ENCODE results near the gene CERS4. TPM values are rescaled to one million over a fixed set of nuclear protein-coding genes. Genes with fewer than 3 reads are reported as not detected.

CERS4 gene
- total RNA-seq, 1 experiment from 2014 or later: 11.6 TPM

DNA sequence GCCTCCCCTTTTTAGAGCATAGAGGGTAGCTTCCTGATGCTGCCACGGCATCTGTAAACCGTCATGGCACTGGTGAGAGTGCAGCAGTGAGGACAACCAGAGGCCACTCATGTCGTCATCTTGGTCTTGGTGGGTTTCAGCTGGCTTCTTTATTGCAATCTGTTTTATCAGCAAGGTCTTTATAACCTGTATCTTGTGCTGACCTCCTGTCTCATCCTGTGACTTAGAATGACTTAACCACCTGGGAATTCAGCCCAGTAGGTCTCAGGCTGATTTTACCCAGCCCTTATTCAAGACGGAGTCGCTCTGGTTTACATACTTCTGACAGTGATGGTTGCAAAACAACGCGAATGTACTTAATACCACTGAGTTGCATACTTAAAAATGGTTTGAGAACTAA, 45.4 kb upstream of the CERS4 start:
- BruUV-seq (replicated peaks): no TSS peak
- CTCF ChIA-PET: no interaction called here

DNA sequence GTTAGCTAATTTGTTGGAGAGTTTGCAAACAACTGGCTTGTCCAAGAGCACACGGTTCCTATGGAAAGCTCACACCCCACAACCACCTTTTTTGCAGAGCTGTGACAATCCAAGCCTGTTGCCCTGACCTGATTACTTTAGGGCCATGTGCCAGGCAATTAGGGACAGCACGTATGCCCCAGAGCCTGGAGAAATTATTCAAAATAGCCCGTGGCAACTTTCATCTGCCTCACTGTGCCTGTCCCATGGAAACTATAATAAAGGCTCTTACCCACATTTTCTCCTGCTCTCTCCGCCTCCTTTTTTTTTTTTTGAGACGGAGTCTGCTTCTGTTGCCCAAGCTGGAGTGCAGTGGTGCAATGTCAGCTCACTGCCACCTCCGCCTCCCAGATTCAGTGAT, 41.2 kb upstream of the CERS4 start:
- Histone ChIP-seq H3K27ac (ENCODE audit: low read length) (no peak overlapping the region), H3K9me3 (ENCODE audit: control insufficient read depth, insufficient read depth, low read depth, low read length) (no peaks in the 10 kb centered on the region), H3K4me3 (ENCODE audit: low read depth in 2 of 2, low read length in 2 of 2) (no peak overlapping the region), H3K36me3 (ENCODE audit: control insufficient read depth, insufficient read depth, low read length) (no peaks in the 10 kb centered on the region), H3K4me1 (ENCODE audit: control insufficient read depth, insufficient read depth, low read length) (no peaks in the 10 kb centered on the region), H3K27me3 (ENCODE audit: control insufficient read depth, insufficient read depth, low read length) (no peaks in the 10 kb centered on the region)
- intact Hi-C loops (cut with micrococcal nuclease; ENCODE audit: unreplicated experiment): no loop called here
- DNase-seq (ENCODE audit: low read depth, low spot score) (no peak), ATAC-seq (no peak)
- TF ChIP-seq TCF7L2 (IDR thresholded peaks at IDR 0.05; ENCODE audit: low read depth, low read length): no peak
- TF ChIP-seq, protein P1, sequence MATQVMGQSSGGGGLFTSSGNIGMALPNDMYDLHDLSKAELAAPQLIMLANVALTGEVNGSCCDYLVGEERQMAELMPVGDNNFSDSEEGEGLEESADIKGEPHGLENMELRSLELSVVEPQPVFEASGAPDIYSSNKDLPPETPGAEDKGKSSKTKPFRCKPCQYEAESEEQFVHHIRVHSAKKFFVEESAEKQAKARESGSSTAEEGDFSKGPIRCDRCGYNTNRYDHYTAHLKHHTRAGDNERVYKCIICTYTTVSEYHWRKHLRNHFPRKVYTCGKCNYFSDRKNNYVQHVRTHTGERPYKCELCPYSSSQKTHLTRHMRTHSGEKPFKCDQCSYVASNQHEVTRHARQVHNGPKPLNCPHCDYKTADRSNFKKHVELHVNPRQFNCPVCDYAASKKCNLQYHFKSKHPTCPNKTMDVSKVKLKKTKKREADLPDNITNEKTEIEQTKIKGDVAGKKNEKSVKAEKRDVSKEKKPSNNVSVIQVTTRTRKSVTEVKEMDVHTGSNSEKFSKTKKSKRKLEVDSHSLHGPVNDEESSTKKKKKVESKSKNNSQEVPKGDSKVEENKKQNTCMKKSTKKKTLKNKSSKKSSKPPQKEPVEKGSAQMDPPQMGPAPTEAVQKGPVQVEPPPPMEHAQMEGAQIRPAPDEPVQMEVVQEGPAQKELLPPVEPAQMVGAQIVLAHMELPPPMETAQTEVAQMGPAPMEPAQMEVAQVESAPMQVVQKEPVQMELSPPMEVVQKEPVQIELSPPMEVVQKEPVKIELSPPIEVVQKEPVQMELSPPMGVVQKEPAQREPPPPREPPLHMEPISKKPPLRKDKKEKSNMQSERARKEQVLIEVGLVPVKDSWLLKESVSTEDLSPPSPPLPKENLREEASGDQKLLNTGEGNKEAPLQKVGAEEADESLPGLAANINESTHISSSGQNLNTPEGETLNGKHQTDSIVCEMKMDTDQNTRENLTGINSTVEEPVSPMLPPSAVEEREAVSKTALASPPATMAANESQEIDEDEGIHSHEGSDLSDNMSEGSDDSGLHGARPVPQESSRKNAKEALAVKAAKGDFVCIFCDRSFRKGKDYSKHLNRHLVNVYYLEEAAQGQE (IDR thresholded peaks at IDR 0.05; ENCODE audit: insufficient read depth in 1 of 2, low read depth in 2 of 2, low read length in 1 of 2): no peak
- TF ChIP-seq POLR2AphosphoS5 (IDR thresholded peaks at IDR 0.05; ENCODE audit: low read depth, low read length): no peak
- TF ChIP-seq, protein P2, sequence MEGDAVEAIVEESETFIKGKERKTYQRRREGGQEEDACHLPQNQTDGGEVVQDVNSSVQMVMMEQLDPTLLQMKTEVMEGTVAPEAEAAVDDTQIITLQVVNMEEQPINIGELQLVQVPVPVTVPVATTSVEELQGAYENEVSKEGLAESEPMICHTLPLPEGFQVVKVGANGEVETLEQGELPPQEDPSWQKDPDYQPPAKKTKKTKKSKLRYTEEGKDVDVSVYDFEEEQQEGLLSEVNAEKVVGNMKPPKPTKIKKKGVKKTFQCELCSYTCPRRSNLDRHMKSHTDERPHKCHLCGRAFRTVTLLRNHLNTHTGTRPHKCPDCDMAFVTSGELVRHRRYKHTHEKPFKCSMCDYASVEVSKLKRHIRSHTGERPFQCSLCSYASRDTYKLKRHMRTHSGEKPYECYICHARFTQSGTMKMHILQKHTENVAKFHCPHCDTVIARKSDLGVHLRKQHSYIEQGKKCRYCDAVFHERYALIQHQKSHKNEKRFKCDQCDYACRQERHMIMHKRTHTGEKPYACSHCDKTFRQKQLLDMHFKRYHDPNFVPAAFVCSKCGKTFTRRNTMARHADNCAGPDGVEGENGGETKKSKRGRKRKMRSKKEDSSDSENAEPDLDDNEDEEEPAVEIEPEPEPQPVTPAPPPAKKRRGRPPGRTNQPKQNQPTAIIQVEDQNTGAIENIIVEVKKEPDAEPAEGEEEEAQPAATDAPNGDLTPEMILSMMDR (IDR thresholded peaks at IDR 0.05): no peak
- TF ChIP-seq SIN3A (IDR thresholded peaks at IDR 0.05; ENCODE audit: borderline replicate concordance, insufficient read depth, low read depth, low read length): no peak
- ChIA-PET CTCF (no interaction called here), POLR2A (no interaction called here)
- in situ Hi-C loops (cut with HindIII; ENCODE audit: low pct_unique_long_range_greater_than_20kb, low sequenced_read_pairs): no loop called here
- no TSS peak for BruUV-seq (replicated peaks)

More for the DNA sequence above, 45.4 kb upstream of the CERS4 start:
- POLR2A ChIA-PET: no interaction called here
- no peak for DNase-seq (ENCODE audit: low read depth, low spot score)
- intact Hi-C loops (cut with micrococcal nuclease; ENCODE audit: unreplicated experiment) (no loop called here), in situ Hi-C loops (cut with HindIII; ENCODE audit: low pct_unique_long_range_greater_than_20kb, low sequenced_read_pairs) (no loop called here)
- no peak for ATAC-seq
- Histone ChIP-seq H3K4me1 (ENCODE audit: control insufficient read depth, insufficient read depth, low read length) (no peaks in the 10 kb centered on the region), H3K4me3 (ENCODE audit: low read depth in 2 of 2, low read length in 2 of 2) (no peak overlapping the region), H3K27me3 (ENCODE audit: control insufficient read depth, insufficient read depth, low read length) (no peaks in the 10 kb centered on the region), H3K36me3 (ENCODE audit: control insufficient read depth, insufficient read depth, low read length) (no peaks in the 10 kb centered on the region), H3K9me3 (ENCODE audit: control insufficient read depth, insufficient read depth, low read depth, low read length) (no peaks in the 10 kb centered on the region), H3K27ac (ENCODE audit: low read length) (no peak overlapping the region)
- TF ChIP-seq POLR2AphosphoS5 (IDR thresholded peaks at IDR 0.05; ENCODE audit: low read depth, low read length) (no peak), SIN3A (IDR thresholded peaks at IDR 0.05; ENCODE audit: borderline replicate concordance, insufficient read depth, low read depth, low read length) (no peak), TCF7L2 (IDR thresholded peaks at IDR 0.05; ENCODE audit: low read depth, low read length) (no peak)
- TF ChIP-seq, protein P1 (IDR thresholded peaks at IDR 0.05; ENCODE audit: insufficient read depth in 1 of 2, low read depth in 2 of 2, low read length in 1 of 2): no peak
- TF ChIP-seq, protein P2 (IDR thresholded peaks at IDR 0.05): no peak
